Adrenal gland (tissue), 5 donors: ENCODE measurements around the gene CCT2.

Experiments
- CTCF ChIP-seq, 6 experiments: fragments of 450-650 bp in 4 of 6; fragments of 200-600 bp in 2 of 6; sonication (generic) in 1 of 6; IDR thresholded peaks; 1 replicate in 5 of 6; 2 replicates in 1 of 6; pipeline versions ENCODE4 v1.5.1 to v1.8.0; 2016 to 2021; ENCODE audit warnings: antibody characterized with exemption in 6 of 6, mild to moderate bottlenecking in 2 of 6, moderate library complexity in 1 of 6
- POLR2A ChIP-seq, 2 donors: fragments of 450-650 bp; IDR thresholded peaks; one replicate each; pipeline ENCODE4 v1.6.1; 2017; ENCODE audit warnings: antibody characterized with exemption in 2 of 2, mild to moderate bottlenecking in 2 of 2, moderate library complexity in 1 of 2
- donor health status: DM: no; HTN: no; CAD: no.

- TF ChIP-seq CTCF (IDR thresholded peaks at IDR 0.05) (no peak), POLR2A (IDR thresholded peaks at IDR 0.05) (no peak)
Observed at GRCh38 chr12:69649529-69649928, 64.3 kb downstream of the CCT2 start.
